GM11168 (cell line): Measurements from ENCODE around the gene LENG8.

Experiments used
- in situ Hi-C: fragments of 300-500 bp; cut with MboI; formaldehyde crosslinking; loops from one replicate; pipeline ENCODE4 v1.12.0; 2022; ENCODE audit warnings: low sequenced_read_pairs; ENCODE audit not compliant: unreplicated experiment

The LENG8 gene

GRCh38 chr19:54448774-54449700, at the start of gene LENG8:
Gene LENG8, plus strand, starts transcription at chr19:54449199. Its CDS starts 2,146 bp downstream, at chr19:54451345.
- in situ Hi-C loops, result no loop called here

- in situ Hi-C loops, result no loop called here
Observed at GRCh38 chr19:54400913-54401312, 48.1 kb upstream of the LENG8 start.

DNA sequence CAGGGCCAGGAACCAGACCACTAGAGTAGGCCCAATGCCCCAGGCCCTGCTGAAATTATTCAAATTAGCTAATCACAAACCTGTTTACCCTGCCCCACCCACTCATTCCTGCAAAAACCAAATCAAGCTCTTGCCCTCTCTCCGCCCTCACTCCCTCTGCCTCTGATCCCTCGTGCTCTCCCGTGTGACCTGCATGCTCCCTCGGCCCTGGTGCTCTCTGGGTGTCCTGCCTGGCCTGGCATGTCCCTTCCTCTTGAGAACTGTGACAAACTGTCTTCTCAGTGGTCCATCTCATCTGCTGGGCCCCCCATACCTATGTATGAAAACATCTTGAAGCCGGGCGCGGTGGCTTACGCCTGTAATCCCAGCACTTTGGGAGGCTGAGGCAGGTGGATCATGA, 45.9 kb upstream of the LENG8 start:
- in situ Hi-C loops, result no loop called here

- in situ Hi-C loops, result no loop called here
Observed at GRCh38 chr19:54405628-54406027, 43.4 kb upstream of the LENG8 start.

DNA sequence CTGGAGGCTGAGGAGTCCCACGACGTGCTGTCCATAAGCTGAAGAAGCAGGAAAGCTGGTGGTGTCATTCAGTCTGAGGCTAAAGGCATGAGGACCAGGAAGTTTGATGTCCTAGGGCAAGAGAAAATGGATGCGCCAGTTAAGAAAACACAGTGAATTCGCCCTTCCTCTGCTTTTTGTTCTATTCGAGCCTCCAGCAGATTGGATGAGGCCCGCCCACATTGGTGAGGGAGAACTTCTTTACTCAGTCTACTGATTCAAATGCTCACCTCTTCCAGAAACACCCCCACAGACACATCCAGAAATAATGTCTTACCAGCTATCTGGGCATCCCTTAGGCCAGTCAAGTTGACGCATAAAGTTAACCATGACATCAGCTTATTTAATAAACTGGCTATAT, 41.2 kb upstream of the LENG8 start:
- in situ Hi-C loops, result no loop called here

DNA sequence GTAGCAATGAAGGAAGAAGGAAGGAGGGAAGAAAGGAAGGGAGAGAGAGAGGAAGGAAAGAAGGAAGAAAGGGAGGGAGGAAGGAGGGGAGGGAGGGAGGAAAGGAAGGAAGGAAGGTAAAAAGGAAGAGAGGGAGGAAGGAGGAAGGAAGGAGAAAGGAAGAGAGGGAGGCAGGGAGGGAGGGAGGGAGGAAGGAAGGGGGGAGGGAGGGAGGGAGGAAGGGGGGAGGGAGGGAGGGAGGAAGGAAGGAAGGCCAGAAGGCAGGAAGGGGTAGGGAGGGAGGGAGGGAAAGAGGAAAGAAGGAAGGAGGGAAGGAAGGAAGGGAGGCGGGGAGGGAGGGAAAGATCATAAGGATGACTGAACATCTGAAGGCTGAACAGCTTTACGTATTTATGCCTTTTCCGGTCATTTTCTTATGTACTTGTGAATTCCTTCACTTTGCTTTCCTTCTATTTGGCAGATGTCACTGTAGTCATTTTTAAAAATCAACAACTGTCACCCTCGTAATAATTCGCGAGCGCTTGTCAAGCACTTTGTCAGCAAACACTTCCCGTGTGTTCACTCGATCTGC, 40.5 kb upstream of the LENG8 start:
- in situ Hi-C loops, result no loop called here

DNA sequence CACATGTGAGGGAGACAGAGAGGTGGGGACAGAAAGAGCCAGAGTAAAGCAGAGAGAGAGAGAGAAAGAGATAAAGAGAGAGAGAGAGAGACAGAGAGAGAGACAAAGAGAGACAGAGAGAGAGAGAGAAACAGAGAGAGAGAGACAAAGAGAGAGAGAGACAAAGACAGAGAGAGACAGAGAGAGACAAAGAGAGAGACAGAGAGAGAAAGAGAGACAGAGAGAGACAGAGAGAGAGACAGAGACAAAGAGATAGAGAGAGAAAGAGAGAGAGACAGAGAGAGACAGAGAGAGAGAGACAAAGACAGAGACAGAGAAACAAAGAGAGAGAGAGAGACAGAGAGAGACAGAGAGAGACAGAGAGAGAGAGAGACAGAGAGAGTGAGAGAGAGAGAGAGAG, 38.0 kb upstream of the LENG8 start:
- in situ Hi-C loops, result no loop called here

- in situ Hi-C loops, result no loop called here
Observed at GRCh38 chr19:54412877-54413276, 36.1 kb upstream of the LENG8 start.

DNA sequence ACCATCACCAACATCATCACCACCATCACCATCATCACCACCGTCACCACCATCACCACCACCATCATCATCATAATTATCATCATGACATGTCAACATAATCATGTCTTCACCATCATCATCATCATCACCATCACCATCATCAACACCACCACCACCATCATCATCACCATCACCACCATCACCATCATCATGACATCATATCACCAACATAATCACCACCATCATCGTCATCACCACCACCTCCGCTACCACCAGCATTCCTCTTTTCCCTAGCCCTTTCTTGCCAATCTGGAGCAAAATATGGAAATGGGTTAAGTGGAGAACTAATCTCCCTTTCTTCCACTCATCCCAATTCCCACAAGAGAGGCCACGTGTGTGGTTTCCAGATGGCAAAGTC, 34.8 kb upstream of the LENG8 start:
- in situ Hi-C loops, result no loop called here

- in situ Hi-C loops, result no loop called here
Observed at GRCh38 chr19:54415208-54415900, 33.6 kb upstream of the LENG8 start, which contains the start of gene TTYH1. Gene TTYH1, plus strand, starts transcription at chr19:54415464. Its CDS starts 89 bp downstream, at chr19:54415553.

GRCh38 chr19:54415901-54416673, 32.9 kb upstream of the LENG8 start:
- in situ Hi-C loops, result no loop called here

GRCh38 chr19:54416695-54417491, 32.1 kb upstream of the LENG8 start:
- in situ Hi-C loops, result no loop called here

GRCh38 chr19:54418030-54418929, 30.7 kb upstream of the LENG8 start:
- in situ Hi-C loops, result no loop called here

DNA sequence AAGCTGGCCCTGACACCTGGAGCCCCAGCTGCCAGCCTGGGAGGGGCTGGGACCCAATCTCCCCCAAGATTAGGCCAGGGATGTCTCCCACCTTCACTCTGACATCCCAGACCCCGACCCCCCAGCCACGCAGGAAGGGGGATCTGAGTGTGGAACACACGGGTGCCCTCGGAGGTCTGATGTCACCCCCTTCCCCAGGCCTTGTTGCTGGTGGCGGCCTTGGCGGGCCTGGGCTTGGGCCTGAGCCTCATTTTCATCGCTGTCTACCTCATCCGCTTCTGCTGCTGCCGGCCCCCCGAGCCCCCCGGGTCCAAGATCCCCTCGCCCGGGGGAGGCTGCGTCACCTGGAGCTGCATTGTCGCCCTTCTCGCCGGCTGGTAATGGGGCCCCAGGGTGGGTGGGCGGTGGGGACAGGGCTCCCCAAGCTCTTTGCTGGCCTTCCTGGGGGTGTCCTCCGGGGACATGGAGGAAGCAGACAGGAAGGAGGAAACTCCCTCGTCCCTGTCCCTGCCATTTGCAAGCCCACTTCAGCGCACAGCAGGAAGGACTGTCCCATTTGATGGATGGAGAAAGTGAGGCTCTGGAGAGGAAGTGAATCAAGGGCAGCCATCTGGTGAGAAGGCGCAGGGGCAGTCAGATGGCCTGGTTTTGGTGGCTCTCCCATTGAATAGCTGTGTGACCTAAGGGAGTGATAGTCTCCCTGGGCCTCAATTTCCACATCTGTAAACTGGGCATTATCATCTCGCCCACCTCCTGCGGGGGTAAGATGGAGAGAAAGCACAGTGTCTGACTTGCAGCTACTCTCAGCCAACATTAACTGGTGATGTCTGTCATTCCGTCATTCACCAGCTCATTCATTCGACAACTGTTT, 29.8 kb upstream of the LENG8 start:
- in situ Hi-C loops, result no loop called here

GRCh38 chr19:54420068-54420382, 29.0 kb upstream of the LENG8 start:
- in situ Hi-C loops, result no loop called here

- in situ Hi-C loops, result no loop called here
Observed at GRCh38 chr19:54420383-54421168, 28.4 kb upstream of the LENG8 start.

DNA sequence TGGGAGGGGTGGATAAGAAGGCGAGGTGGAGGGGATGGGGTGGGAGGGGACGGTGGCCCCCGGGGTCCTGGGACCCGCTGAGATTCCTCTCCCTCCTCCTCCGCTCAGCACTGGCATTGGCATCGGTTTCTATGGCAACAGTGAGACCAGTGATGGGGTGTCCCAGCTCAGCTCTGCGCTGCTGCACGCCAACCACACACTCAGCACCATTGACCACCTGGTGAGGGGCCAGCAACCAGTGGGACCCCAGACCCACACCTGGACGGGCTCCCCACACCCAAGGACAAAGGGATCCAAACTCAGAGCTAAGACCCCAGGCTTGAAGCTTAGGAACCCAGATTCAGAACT, 27.9 kb upstream of the LENG8 start:
- in situ Hi-C loops, result no loop called here
